ENCODE data around the gene PODN. TPM values are rescaled to one million over a fixed set of nuclear protein-coding genes. Genes with fewer than 3 reads are reported as not detected.

Gene PODN
- total RNA-seq, 1 experiment from 2014 or later: 0.17 TPM

DNA sequence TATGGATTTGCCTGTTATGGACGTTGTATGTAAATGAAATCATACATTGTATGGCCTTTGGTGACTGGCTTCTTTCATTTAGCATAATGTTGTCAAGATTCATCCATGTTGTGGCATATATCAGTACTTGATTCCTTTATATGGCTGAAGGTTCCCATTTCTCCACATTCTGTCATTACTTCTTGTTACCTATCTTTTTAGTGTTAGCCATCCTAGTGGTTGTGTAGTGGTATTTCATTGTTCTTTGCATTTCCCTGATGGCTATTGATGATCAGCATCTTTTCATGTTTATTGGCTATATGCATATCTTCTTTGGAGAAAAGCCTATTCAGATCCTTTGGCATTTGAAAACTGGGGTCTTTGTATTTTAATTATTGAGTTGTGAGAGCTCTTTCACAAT, 39.8 kb upstream of the PODN start:
- Histone ChIP-seq H3K4me1 (ENCODE audit: insufficient read depth, low read length) (no peaks in the 10 kb centered on the region), H2BK20ac (ENCODE audit: low read depth, low read length, poor library complexity, severe bottlenecking) (no peak overlapping the region), H2BK120ac (ENCODE audit: low read depth, low read length, poor library complexity, severe bottlenecking) (no peak overlapping the region), H2AK5ac (ENCODE audit: insufficient read length, low read length) (no peak overlapping the region), H3K79me2 (ENCODE audit: insufficient read depth, low read length) (no peaks in the 10 kb centered on the region), H3K27me3 (ENCODE audit: insufficient read depth, low read length) (no peaks in the 10 kb centered on the region), H3K56ac (ENCODE audit: insufficient read length, low read depth, low read length) (no peak overlapping the region), H2BK5ac (ENCODE audit: insufficient read length, low read length) (no peak overlapping the region), H3K23me2 (ENCODE audit: insufficient read length, low read depth, low read length, poor library complexity, severe bottlenecking) (no peaks in the 10 kb centered on the region), H3K9ac (ENCODE audit: extremely low read depth, insufficient read length, low read length) (no peak overlapping the region), H2BK15ac (ENCODE audit: low read depth, low read length) (no peak overlapping the region), H4K20me1 (ENCODE audit: control insufficient read depth, insufficient read depth, insufficient read length) (no peaks in the 10 kb centered on the region), H3K79me1 (ENCODE audit: insufficient read depth, low read depth, low read length, poor library complexity, severe bottlenecking) (no peaks in the 10 kb centered on the region), H2BK12ac (ENCODE audit: insufficient read length, low read depth, low read length) (no peak overlapping the region), H3T11ph (ENCODE audit: low read length) (no peak overlapping the region), H3K4ac (ENCODE audit: low read depth, low read length) (no peak overlapping the region), H4K91ac (ENCODE audit: insufficient read length, low read depth, low read length) (no peak overlapping the region), H3K27ac (ENCODE audit: insufficient read length, low read depth, low read length) (no peak overlapping the region), H3K23ac (ENCODE audit: insufficient read length, low read depth, low read length) (no peak overlapping the region), H3K14ac (ENCODE audit: insufficient read depth, low read length) (no peak overlapping the region), H4K5ac (ENCODE audit: insufficient read length, low read depth, low read length) (no peak overlapping the region), H2AFZ (ENCODE audit: low read length) (no peak overlapping the region), H3K9me3 (ENCODE audit: control insufficient read depth, low read depth, low read length) (no peaks in the 10 kb centered on the region), H4K8ac (replicated peaks; ENCODE audit: insufficient read length, low read depth, low read length) (no peak overlapping the region), H3K18ac (ENCODE audit: insufficient read length, low read depth, low read length) (no peak overlapping the region), H3K4me2 (ENCODE audit: insufficient read depth, insufficient read length, low read length) (no peak overlapping the region)
- no peaks in the 10 kb centered on the region for H3K27me3 Mint-ChIP-seq (ENCODE audit: low read depth)
- WGBS (ENCODE audit: extremely low coverage, insufficient read length, low lambda C conversion rate): no CpG with 5 or more reads among the region's 1 CpG
- DNase-seq: no peak
- H3K36me3 Mint-ChIP-seq (ENCODE audit: insufficient read depth in 1 of 3, low read depth in 3 of 3): no peaks in the 10 kb centered on the region
- H3K9me3 Mint-ChIP-seq: no peaks in the 10 kb centered on the region
- H3K27ac Mint-ChIP-seq: no peak overlapping the region
- H3K4me3 Mint-ChIP-seq: no peak overlapping the region
- H3K4me1 Mint-ChIP-seq: no peaks in the 10 kb centered on the region
- TF ChIP-seq, protein P1, sequence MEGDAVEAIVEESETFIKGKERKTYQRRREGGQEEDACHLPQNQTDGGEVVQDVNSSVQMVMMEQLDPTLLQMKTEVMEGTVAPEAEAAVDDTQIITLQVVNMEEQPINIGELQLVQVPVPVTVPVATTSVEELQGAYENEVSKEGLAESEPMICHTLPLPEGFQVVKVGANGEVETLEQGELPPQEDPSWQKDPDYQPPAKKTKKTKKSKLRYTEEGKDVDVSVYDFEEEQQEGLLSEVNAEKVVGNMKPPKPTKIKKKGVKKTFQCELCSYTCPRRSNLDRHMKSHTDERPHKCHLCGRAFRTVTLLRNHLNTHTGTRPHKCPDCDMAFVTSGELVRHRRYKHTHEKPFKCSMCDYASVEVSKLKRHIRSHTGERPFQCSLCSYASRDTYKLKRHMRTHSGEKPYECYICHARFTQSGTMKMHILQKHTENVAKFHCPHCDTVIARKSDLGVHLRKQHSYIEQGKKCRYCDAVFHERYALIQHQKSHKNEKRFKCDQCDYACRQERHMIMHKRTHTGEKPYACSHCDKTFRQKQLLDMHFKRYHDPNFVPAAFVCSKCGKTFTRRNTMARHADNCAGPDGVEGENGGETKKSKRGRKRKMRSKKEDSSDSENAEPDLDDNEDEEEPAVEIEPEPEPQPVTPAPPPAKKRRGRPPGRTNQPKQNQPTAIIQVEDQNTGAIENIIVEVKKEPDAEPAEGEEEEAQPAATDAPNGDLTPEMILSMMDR (conservative IDR thresholded peaks at IDR 0.05): peak; percentile 38; the same call in 1 of the 3 replicates

Data from H9 (cell line).